ENCODE data around the gene C19orf47.

DNA sequence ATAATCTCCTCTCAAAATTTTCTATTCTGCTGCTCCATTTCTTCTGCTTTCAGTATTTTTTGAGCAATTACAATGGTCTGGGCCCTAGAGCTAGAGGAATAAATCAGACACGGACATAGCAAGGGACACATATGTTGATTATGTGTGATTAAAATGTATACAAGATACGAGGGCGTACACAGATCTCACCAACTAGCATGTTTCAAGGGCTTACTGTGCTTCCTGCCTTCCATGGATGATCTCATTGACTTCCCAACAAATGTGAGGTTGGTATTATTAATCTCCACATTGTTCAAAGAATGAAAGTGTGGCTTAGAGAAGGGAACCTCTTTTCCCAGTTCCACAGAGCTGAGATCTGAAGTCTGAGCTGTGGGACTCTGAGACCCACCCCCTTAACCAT is 9.4 kb upstream of the C19orf47 start:
- TF ChIP-seq, protein P1, sequence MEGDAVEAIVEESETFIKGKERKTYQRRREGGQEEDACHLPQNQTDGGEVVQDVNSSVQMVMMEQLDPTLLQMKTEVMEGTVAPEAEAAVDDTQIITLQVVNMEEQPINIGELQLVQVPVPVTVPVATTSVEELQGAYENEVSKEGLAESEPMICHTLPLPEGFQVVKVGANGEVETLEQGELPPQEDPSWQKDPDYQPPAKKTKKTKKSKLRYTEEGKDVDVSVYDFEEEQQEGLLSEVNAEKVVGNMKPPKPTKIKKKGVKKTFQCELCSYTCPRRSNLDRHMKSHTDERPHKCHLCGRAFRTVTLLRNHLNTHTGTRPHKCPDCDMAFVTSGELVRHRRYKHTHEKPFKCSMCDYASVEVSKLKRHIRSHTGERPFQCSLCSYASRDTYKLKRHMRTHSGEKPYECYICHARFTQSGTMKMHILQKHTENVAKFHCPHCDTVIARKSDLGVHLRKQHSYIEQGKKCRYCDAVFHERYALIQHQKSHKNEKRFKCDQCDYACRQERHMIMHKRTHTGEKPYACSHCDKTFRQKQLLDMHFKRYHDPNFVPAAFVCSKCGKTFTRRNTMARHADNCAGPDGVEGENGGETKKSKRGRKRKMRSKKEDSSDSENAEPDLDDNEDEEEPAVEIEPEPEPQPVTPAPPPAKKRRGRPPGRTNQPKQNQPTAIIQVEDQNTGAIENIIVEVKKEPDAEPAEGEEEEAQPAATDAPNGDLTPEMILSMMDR (IDR thresholded peaks at IDR 0.05), result no peak
- TF ChIP-seq ZFX (IDR thresholded peaks at IDR 0.05; ENCODE audit: borderline replicate concordance), result no peak

All from 22Rv1 (cell line).